ENCODE measurements around the gene SERINC2. TPM values are rescaled to one million over a fixed set of nuclear protein-coding genes. Genes with fewer than 3 reads are reported as not detected.
A peak's percentile ranks its signal among the peaks of the same experiment; 100 is the strongest.
"Not testable (repeated sequence)": the region's sequence is repeated elsewhere in the genome, so short reads cannot be mapped to it uniquely, and the experiment has no call there.

Gene SERINC2
- polyA plus RNA-seq, 6 donors from 2014 or later, result 0.54 to 1.6 (median 0.77) TPM; not detected in 1

DNA sequence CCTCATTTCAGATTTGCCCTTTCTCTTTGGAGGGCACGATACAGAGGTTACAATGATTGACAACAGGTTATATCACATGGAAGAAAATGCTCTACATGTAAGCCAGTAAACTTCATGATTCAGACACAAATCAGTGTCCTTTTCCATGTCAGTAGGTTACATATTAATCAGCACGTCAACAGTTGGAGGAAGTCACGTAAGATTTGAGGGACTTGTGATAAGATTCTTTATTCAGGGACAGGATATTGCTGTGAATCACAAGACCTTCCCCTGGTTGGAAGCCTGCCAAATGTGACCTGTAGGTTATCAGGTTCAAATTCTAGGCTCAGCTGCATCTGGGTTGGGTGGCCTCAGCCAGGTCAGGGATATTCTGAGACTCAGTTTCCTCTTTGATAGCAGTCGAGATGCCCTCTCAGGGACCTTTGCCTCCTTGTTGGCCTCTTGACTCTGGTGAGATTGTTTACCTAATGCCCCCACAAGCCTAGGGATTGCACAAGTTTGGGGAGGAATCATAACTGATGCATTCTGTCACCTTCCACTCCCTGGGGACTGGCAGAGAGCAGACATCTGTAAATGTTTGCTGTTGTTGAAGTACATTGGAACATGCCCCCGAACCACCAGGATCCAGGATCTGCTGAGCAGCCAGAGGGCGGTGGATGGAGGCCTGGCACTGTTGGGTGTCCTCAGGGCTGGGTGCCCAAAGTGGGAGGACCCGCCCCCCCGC lies 31.9 kb downstream of the SERINC2 start:
- ATAC-seq (ENCODE audit: low read depth in 2 of 2) (no peak), DNase-seq (no peak)
- Mint-ChIP-seq H3K4me3 (no peak overlapping the region), H3K4me1 (peaks cover 9 to 28% (median 13%) of the 10 kb centered on the region in 3 donors), H3K9me3 (peaks cover 4 to 17% (median 12%) of the 10 kb centered on the region in 7 donors), H3K36me3 (no peaks in the 10 kb centered on the region), H3K27me3 (no peaks in the 10 kb centered on the region), H3K27ac (no peak overlapping the region)

DNA sequence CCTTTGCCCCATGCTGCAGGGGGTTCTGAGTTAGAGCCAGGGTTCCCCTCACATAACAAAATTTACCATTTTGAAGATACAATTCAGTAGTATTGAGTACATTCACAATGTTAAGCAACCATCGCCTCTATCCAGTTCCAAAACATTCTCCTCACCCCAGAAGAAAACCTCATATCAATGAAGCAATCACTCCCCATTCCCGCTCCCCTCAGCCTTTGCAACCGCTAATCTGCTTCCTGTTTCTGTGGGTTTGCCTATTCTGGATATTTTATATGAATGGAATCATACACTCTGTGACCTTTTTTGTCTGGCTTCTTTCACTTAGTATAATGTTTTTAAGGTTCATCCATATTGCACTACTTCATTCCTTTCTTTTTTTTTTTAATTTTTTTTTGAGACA lies 32.9 kb downstream of the SERINC2 start:
- H3K4me1 Mint-ChIP-seq, result peaks cover 9 to 17% (median 12%) of the 10 kb centered on the region in 3 donors
- no peaks in the 10 kb centered on the region for H3K27me3 Mint-ChIP-seq
- H3K27ac Mint-ChIP-seq, result no peak overlapping the region
- H3K36me3 Mint-ChIP-seq, result peaks cover 0 to 4% of the 10 kb centered on the region in 2 donors
- ATAC-seq (ENCODE audit: low read depth in 2 of 2) (no peak), DNase-seq (no peak)
- no peak overlapping the region for H3K4me3 Mint-ChIP-seq
- peaks cover 4 to 25% (median 18%) of the 10 kb centered on the region in 7 donors for H3K9me3 Mint-ChIP-seq

DNA sequence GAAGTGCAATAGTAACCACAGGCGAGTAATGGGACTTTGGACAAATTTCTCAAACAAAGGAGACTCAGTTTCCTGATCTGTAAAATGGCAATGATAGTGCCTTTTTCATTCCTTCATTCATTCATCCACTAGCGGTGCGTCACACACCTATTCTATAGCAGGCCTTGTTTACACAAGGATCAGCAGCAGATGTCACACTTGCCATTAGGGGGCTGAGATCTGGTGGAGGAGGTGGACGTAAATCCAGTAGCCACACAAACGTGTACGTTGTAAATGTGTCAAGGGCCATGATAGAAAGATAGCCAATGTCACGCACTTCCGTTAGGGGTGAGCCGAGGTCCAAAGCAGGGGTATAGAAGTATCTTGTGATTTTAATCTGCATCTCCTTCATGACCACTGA lies 34.2 kb downstream of the SERINC2 start:
- Mint-ChIP-seq H3K27me3 (peaks cover 0 to under 1% (median 0%) of the 10 kb centered on the region in 3 donors), H3K4me3 (no peak overlapping the region), H3K9me3 (peaks cover 8 to 38% (median 28%) of the 10 kb centered on the region in 7 donors), H3K27ac (no peak overlapping the region), H3K4me1 (peaks cover 0 to 6% (median 0%) of the 10 kb centered on the region in 3 donors), H3K36me3 (peaks cover 0 to 12% of the 10 kb centered on the region in 2 donors)
- ATAC-seq (ENCODE audit: low read depth in 2 of 2), result no peak
- DNase-seq, result no peak

DNA sequence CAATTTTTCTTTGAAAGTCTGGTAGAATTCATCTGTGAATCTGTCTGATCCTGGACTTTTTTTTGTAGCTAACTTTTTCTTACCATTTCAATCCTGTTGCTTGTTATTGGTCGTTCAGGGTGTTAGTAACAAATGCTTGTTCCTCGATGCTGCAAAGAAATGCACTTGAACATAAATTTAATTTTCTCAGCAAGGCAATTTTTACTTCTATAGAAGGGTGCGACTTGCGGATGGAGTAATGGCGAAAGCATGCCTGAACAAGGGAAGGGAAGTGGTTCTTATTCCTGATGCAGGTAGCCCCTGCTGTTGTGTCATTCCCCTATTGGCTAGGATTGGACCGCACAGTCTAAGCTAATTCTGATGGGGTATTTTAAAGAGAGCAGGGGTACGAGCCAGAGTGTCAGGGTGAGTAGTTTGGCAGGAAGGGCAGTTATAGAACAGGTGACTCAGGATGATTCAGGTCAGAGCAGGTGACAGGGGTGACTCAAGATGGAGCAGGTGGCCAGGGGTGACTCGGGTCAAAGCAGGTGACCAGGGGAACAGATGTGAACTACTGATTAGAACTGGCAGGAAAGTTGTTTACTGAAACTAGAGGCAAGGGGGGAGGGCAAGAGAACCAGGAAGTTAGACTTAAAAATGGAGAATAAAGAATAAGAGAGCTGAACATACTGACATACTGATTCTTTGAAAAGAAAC lies 40.5 kb downstream of the SERINC2 start:
- Mint-ChIP-seq H3K4me3 (no peak overlapping the region), H3K27me3 (peaks cover 4 to 10% (median 10%) of the 10 kb centered on the region in 3 donors), H3K36me3 (peaks cover 23 to 42% of the 10 kb centered on the region in 2 donors), H3K4me1 (no peaks in the 10 kb centered on the region), H3K9me3 (peaks cover 24 to 80% (median 60%) of the 10 kb centered on the region in 7 donors), H3K27ac (no peak overlapping the region)
- no peak for ATAC-seq (ENCODE audit: low read depth in 2 of 2)
- no peak for DNase-seq

DNA sequence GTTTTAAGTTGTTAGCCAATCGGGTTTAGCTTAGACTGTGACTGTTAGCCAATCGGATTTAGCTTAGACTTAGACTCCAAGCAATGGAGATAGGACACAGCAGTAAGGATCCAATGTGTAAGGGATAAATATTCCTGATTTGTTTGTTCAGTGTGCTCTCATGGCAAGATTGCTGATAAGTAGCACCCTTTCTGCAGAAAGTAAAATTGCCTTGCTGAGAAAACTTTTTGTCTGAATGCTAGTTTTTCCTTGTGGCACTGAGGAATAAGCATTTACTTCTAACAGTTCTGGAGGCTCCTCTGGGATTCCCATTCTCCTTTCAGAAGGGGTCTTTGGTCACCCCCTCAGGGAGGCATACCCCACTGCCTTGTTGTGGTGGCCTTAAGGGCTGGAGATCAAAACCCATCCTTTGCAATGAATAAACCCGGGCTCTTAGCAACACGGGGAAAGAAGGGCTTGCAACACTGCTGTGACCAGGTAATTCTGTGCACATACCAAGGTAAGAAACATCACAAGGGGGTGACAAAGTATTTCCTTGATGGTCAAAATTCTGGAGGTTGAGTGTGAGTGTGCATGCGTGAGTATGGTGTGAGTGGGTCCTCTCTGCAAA lies 45.4 kb downstream of the SERINC2 start:
- Mint-ChIP-seq H3K27ac (no peak overlapping the region), H3K9me3 (peaks cover 18 to 77% (median 64%) of the 10 kb centered on the region in 7 donors), H3K4me3 (peak overlapping the region in 1 of 8 donors; percentile 35), H3K27me3 (peaks cover 4 to 22% (median 14%) of the 10 kb centered on the region in 3 donors), H3K36me3 (peaks cover 35 to 37% of the 10 kb centered on the region in 2 donors), H3K4me1 (no peaks in the 10 kb centered on the region)
- DNase-seq (no peak), ATAC-seq (ENCODE audit: low read depth in 2 of 2) (no peak)

DNA sequence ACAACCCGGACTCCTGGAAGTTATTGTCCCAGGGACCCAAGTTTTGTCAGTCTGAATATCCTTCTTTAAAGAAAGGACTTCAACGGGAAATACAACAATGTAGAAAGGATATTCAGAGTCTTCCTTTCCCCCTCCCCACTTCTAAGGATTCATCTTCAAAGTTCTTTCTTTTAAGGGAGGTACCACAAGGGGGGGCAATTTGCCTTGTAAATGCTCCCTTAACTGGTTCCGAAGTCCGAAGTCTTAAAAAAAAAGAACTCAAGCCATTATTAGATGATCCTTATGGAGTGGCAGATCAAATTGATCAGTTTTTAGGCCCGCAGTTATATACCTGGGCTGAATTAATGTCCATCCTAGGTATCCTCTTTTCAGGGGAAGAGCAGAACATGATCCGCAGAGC lies 47.0 kb downstream of the SERINC2 start:
- H3K27me3 Mint-ChIP-seq, result peaks cover 4 to 21% (median 14%) of the 10 kb centered on the region in 3 donors
- no peaks in the 10 kb centered on the region for H3K4me1 Mint-ChIP-seq
- H3K4me3 Mint-ChIP-seq, result no peak overlapping the region
- peaks cover 13 to 67% (median 51%) of the 10 kb centered on the region in 7 donors for H3K9me3 Mint-ChIP-seq
- DNase-seq (no peak), ATAC-seq (ENCODE audit: low read depth in 2 of 2) (no peak)
- peaks cover 28 to 32% of the 10 kb centered on the region in 2 donors for H3K36me3 Mint-ChIP-seq
- no peak overlapping the region for H3K27ac Mint-ChIP-seq

DNA sequence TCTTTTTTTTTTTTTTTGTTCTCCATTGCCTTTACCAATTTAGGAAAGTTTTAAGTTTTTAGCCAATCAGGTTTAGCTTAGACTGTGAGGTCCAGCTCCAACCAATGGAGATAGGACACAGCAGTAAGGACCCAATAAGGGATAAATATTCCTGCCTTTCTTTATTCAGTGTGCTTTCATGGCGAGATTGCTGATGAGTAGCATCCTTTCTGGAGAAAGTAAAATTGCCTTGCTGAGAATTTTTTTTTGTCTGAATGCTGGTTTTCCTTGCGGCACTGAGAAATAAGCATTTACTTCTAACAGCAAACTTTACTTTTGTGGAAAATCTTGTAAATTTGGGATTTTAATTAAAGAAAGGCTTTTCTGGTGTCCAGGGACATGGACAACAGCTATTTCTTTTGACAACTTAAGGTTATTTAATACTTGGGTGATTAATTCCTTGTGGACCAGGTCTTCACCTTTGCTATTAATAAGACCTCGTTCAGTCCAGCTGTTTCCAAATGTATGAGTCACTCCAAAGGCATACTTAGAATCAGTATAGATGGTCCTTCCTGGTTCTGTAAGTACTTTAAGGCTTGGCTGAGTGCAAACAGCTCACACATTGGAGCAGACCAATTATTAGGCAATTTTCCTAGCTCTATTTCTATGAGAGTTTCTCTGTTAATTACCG lies 54.1 kb downstream of the SERINC2 start:
- Mint-ChIP-seq H3K27ac (no peak overlapping the region), H3K9me3 (peaks cover 6 to 45% (median 27%) of the 10 kb centered on the region in 7 donors), H3K4me3 (no peak overlapping the region), H3K27me3 (peaks cover 0 to 9% (median 0%) of the 10 kb centered on the region in 3 donors), H3K4me1 (peaks cover 1 to 8% (median 6%) of the 10 kb centered on the region in 3 donors), H3K36me3 (peaks cover 8 to 12% of the 10 kb centered on the region in 2 donors)
- DNase-seq, result no peak
- no peak for ATAC-seq (ENCODE audit: low read depth in 2 of 2)

DNA sequence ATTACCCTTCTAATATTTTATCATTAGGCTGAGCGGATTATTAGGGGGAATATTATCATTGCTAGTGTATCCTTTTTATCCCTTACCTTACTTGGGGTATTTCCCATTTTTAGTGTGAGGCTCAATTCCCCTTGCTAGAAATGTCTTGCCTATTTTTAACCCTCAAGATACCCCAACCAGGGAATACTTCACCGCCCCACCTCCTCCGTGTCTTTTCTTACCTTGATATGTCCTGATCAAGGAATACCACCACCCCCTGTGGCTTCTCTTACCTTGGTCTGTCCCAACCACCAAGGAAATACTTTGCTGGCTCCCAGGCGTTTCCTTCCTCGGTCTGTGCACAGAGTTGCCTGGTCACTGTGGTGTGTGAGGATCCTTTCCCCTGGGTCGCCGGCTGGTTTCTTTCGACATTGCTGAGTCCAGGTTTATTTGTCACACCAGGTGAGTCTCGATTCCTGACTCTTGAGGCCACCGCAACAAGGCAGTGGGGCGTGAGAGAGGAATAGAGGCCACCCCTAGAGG lies 57.8 kb downstream of the SERINC2 start:
- Mint-ChIP-seq H3K9me3 (peaks cover 8 to 54% (median 36%) of the 10 kb centered on the region in 7 donors), H3K4me3 (no peak overlapping the region), H3K36me3 (peaks cover 8 to 15% of the 10 kb centered on the region in 2 donors), H3K27me3 (peaks cover 0 to 9% (median 5%) of the 10 kb centered on the region in 3 donors), H3K27ac (no peak overlapping the region), H3K4me1 (peaks cover 8 to 11% (median 10%) of the 10 kb centered on the region in 3 donors)
- ATAC-seq (ENCODE audit: low read depth in 2 of 2) (no peak), DNase-seq (no peak)

DNA sequence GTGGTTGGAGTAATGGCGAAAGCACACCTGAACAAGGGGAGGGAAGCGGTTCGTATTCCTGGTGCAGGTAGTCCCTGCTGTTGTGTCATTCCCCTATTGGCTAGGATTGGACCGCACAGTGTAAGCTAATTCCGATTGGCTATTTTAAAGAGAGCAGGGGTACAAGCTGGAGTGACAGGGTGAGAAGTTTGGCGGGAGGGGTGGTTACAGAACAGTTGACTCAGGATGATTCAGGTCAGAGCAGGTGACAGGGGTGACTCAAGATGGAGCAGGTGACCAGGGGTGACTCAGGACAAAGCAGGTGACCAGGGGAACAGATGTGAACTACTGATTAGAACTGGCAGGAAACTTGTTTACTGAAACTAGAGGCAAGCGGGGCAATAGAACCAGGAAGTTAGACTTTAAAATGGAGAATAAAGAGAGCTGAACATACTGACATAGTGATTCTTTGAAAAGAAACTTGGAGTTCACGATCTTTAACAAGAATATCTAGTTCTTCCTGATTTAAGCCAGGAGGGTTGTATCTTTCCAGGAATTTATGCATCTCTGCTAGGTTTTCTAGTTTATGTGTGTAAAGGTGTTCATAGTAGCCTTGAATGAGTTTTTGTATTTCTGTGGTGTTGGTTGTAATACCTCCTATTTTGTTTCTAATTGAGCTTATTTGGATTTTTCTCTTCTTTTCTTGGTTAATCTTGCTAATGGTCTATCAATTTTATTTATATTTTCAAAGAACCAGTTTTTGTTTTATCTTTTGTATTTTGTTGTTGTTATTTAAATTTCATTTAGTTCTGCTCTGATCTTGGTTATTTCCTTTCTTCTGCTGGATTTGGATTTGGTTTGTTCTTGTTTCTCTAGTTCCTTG lies 58.7 kb downstream of the SERINC2 start:
- H3K27ac Mint-ChIP-seq, result peak overlapping the region in 1 of 6 donors; percentile 30
- H3K36me3 Mint-ChIP-seq, result peaks cover 15 to 16% of the 10 kb centered on the region in 2 donors
- DNase-seq; ATAC-seq (ENCODE audit: low read depth in 2 of 2): not testable (repeated sequence)
- H3K27me3 Mint-ChIP-seq, result peaks cover 0 to 13% (median 9%) of the 10 kb centered on the region in 3 donors
- peaks cover 8 to 48% (median 34%) of the 10 kb centered on the region in 7 donors for H3K9me3 Mint-ChIP-seq
- H3K4me1 Mint-ChIP-seq, result peaks cover 8 to 11% (median 10%) of the 10 kb centered on the region in 3 donors
- peak overlapping the region in 3 of 8 donors; percentile 21 to 61 (median 45) for H3K4me3 Mint-ChIP-seq

DNA sequence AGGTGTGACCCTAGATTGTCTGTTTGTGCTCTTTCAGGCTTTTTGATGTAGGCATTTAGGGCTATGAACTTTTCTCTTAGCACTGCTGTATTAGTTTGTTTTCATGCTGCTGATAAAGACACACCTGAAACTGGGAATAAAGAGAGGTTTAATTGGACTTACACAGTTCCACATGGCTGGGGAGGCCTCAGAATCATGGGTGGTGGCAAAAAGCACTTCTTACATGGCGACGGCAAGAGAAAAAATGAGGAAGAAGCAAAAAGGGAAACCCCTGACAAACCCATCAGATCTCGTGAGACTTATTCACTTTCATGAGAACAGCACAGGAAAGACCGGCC lies 59.3 kb downstream of the SERINC2 start:
- H3K4me1 Mint-ChIP-seq, result peaks cover 8 to 11% (median 10%) of the 10 kb centered on the region in 3 donors

DNA sequence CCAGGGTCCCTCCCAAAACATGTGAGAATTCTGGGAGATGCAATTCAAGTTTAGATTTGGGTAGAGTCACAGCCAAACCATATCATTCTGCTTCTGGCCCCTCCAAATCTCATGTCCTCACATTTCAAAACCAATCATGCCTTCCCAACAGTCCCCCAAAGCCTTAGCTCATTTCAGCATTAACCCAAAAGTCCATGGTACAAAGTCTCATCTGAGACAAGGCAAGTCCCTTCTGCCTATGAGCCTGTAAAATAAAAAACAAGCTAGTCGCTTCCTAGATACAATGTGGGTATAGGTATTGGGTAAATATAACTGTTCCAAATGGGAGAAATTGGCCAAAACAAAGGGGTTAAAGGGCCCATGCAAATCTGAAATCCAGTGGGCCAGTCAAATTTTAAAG lies 59.7 kb downstream of the SERINC2 start:
- DNase-seq; H3K27ac Mint-ChIP-seq; ATAC-seq (ENCODE audit: low read depth in 2 of 2): not testable (repeated sequence)
- peak overlapping the region in 2 of 8 donors; percentile 12 to 17 for H3K4me3 Mint-ChIP-seq
- peaks cover 0 to 20% (median 9%) of the 10 kb centered on the region in 3 donors for H3K27me3 Mint-ChIP-seq
- H3K9me3 Mint-ChIP-seq, result peaks cover 8 to 39% (median 34%) of the 10 kb centered on the region in 7 donors
- H3K4me1 Mint-ChIP-seq, result peaks cover 9 to 11% (median 10%) of the 10 kb centered on the region in 3 donors
- H3K36me3 Mint-ChIP-seq, result peaks cover 15 to 16% of the 10 kb centered on the region in 2 donors

More for the DNA sequence above, 59.3 kb downstream of the SERINC2 start:
- Mint-ChIP-seq H3K9me3 (peaks cover 8 to 42% (median 34%) of the 10 kb centered on the region in 7 donors), H3K4me3 (peak overlapping the region in 1 of 8 donors; percentile 61), H3K27me3 (peaks cover 0 to 16% (median 9%) of the 10 kb centered on the region in 3 donors), H3K36me3 (peaks cover 15 to 16% of the 10 kb centered on the region in 2 donors), H3K27ac (peak overlapping the region in 1 of 6 donors; percentile 4)
- ATAC-seq (ENCODE audit: low read depth in 2 of 2), result peak in 1 of 2 donors; percentile 9
- DNase-seq, result not testable (repeated sequence)

DNA sequence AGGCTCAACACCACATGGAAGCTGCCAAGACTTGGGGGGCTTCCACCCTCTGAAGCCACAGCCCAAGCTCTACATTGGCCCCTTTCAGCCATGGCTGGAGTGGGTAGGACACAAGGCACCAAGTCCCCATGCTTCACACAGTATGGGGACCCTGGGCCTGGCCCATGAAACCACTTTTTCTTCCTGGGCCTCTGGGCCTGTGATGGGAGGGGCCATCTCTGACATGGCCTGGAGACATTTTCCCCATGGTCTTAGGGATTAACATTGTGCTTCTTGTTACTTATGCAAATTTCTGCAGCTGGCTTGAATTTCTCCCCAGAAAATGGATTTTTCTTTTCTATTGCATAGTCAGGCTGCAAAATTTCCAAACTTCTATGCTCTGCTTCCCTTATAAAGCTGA lies 60.5 kb downstream of the SERINC2 start:
- H3K27ac Mint-ChIP-seq, result not testable (repeated sequence)

More for the DNA sequence above, 60.5 kb downstream of the SERINC2 start:
- peaks cover 5 to 30% (median 26%) of the 10 kb centered on the region in 7 donors for H3K9me3 Mint-ChIP-seq
- not testable (repeated sequence) for H3K4me3 Mint-ChIP-seq; DNase-seq; ATAC-seq (ENCODE audit: low read depth in 2 of 2)
- H3K4me1 Mint-ChIP-seq, result peaks cover 10 to 12% (median 11%) of the 10 kb centered on the region in 3 donors
- H3K36me3 Mint-ChIP-seq, result peaks cover 15 to 16% of the 10 kb centered on the region in 2 donors
- peaks cover 0 to 24% (median 14%) of the 10 kb centered on the region in 3 donors for H3K27me3 Mint-ChIP-seq

Measured in naive B cell (primary cell).